ENCODE data around the gene TBX2. TPM values are rescaled to one million over a fixed set of nuclear protein-coding genes. Genes with fewer than 3 reads are reported as not detected.

Gene TBX2
- total RNA-seq, 1 donor from 2014 or later, result 16.1 TPM

GRCh38 chr17:61414141-61414935 is 14.7 kb downstream of the TBX2 start:
- no peak for TF ChIP-seq CTCF (conservative IDR thresholded peaks at IDR 0.05)
- Mint-ChIP-seq H3K27me3 (ENCODE audit: low read depth) (peaks cover 32% of the 10 kb centered on the region), H3K4me3 (peak overlapping the region; percentile 47), H3K36me3 (ENCODE audit: low read depth) (no peaks in the 10 kb centered on the region), H3K4me1 (peaks cover 19% of the 10 kb centered on the region), H3K9me3 (no peaks in the 10 kb centered on the region), H3K27ac (ENCODE audit: unreplicated experiment) (no peak overlapping the region)
- no peak for DNase-seq (ENCODE audit: low read depth, low spot score)

GRCh38 chr17:61414936-61415251 is 15.3 kb downstream of the TBX2 start:
- peaks cover 30% of the 10 kb centered on the region for H3K27me3 Mint-ChIP-seq (ENCODE audit: low read depth)
- no peak for DNase-seq (ENCODE audit: low read depth, low spot score)
- no peak for TF ChIP-seq CTCF (conservative IDR thresholded peaks at IDR 0.05)
- peaks cover 20% of the 10 kb centered on the region for H3K4me1 Mint-ChIP-seq
- H3K36me3 Mint-ChIP-seq (ENCODE audit: low read depth), result no peaks in the 10 kb centered on the region
- H3K4me3 Mint-ChIP-seq, result peak overlapping the region; percentile 47
- H3K9me3 Mint-ChIP-seq, result no peaks in the 10 kb centered on the region
- H3K27ac Mint-ChIP-seq (ENCODE audit: unreplicated experiment), result no peak overlapping the region

- no peak for DNase-seq (ENCODE audit: low read depth, low spot score)
- Mint-ChIP-seq H3K27me3 (ENCODE audit: low read depth) (peaks cover 23% of the 10 kb centered on the region), H3K27ac (ENCODE audit: unreplicated experiment) (no peak overlapping the region), H3K9me3 (no peaks in the 10 kb centered on the region), H3K4me3 (peak overlapping the region; percentile 49), H3K36me3 (ENCODE audit: low read depth) (no peaks in the 10 kb centered on the region), H3K4me1 (peaks cover 20% of the 10 kb centered on the region)
- TF ChIP-seq CTCF (conservative IDR thresholded peaks at IDR 0.05), result no peak
These were observed 15.9 kb downstream of the TBX2 start for GRCh38 chr17:61415374-61416210.

GRCh38 chr17:61416211-61416539 is 16.5 kb downstream of the TBX2 start:
- peaks cover 24% of the 10 kb centered on the region for H3K27me3 Mint-ChIP-seq (ENCODE audit: low read depth)
- no peak overlapping the region for H3K27ac Mint-ChIP-seq (ENCODE audit: unreplicated experiment)
- DNase-seq (ENCODE audit: low read depth, low spot score), result no peak
- no peaks in the 10 kb centered on the region for H3K36me3 Mint-ChIP-seq (ENCODE audit: low read depth)
- H3K9me3 Mint-ChIP-seq, result no peaks in the 10 kb centered on the region
- H3K4me1 Mint-ChIP-seq, result peaks cover 18% of the 10 kb centered on the region
- H3K4me3 Mint-ChIP-seq, result peak overlapping the region; percentile 49
- no peak for TF ChIP-seq CTCF (conservative IDR thresholded peaks at IDR 0.05)

- TF ChIP-seq CTCF (conservative IDR thresholded peaks at IDR 0.05), result peak; percentile 96
- Mint-ChIP-seq H3K27me3 (ENCODE audit: low read depth) (peaks cover 26% of the 10 kb centered on the region), H3K36me3 (ENCODE audit: low read depth) (no peaks in the 10 kb centered on the region), H3K4me1 (peaks cover 18% of the 10 kb centered on the region), H3K9me3 (no peaks in the 10 kb centered on the region), H3K27ac (ENCODE audit: unreplicated experiment) (no peak overlapping the region), H3K4me3 (peak overlapping the region; percentile 81)
- DNase-seq (ENCODE audit: low read depth, low spot score), result peak; percentile 99
These were observed 17.1 kb downstream of the TBX2 start for GRCh38 chr17:61416540-61417363.

All from neural crest cell (in vitro differentiated cells).